NCI-H226 (cell line): Measurements from ENCODE around the gene RBPJL.

Source experiments
- DNase-seq: peaks from one replicate; pipeline ENCODE4 v3.0.0-alpha.2; 2015

RBPJL gene

GRCh38 chr20:45294003-45294368, 12.7 kb upstream of the RBPJL start:
- DNase-seq, result no peak

- no peak for DNase-seq
Observed at GRCh38 chr20:45294659-45295058, 12.0 kb upstream of the RBPJL start.

GRCh38 chr20:45297786-45298497, 8.7 kb upstream of the RBPJL start:
- no peak for DNase-seq

- DNase-seq, result no peak
Observed at GRCh38 chr20:45299786-45300185, 6.9 kb upstream of the RBPJL start.

GRCh38 chr20:45300961-45301360, 5.7 kb upstream of the RBPJL start:
- peak; percentile 30 for DNase-seq

GRCh38 chr20:45301824-45302271, 4.8 kb upstream of the RBPJL start:
- peak; percentile 32 for DNase-seq

- no peak for DNase-seq
Observed at GRCh38 chr20:45303586-45304463, 2.8 kb upstream of the RBPJL start.

GRCh38 chr20:45304464-45304999, 2.1 kb upstream of the RBPJL start:
- no peak for DNase-seq

GRCh38 chr20:45305262-45305661, 1.4 kb upstream of the RBPJL start:
- no peak for DNase-seq

GRCh38 chr20:45307076-45307640, 518 bp downstream of the RBPJL start:
- DNase-seq, result no peak

- no peak for DNase-seq
Observed at GRCh38 chr20:45308117-45308778, 1.6 kb downstream of the RBPJL start, which contains the start of gene MATN4. Gene MATN4 (minus strand): TSS chr20:45308299. CDS start chr20:45305582, 2,717 bp downstream.

- DNase-seq, result no peak
Observed at GRCh38 chr20:45309075-45309474, 2.4 kb downstream of the RBPJL start.

GRCh38 chr20:45311589-45312211, 5.1 kb downstream of the RBPJL start:
- DNase-seq, result peak; percentile 22

- no peak for DNase-seq
Observed at GRCh38 chr20:45312241-45312640, 5.6 kb downstream of the RBPJL start.

GRCh38 chr20:45313065-45313695, 6.5 kb downstream of the RBPJL start:
- DNase-seq, result no peak

GRCh38 chr20:45313943-45314342, 7.3 kb downstream of the RBPJL start:
- DNase-seq, result no peak

- no peak for DNase-seq
Observed at GRCh38 chr20:45315672-45316071, 9.0 kb downstream of the RBPJL start.

GRCh38 chr20:45316150-45317080, 9.8 kb downstream of the RBPJL start:
- DNase-seq, result no peak

- no peak for DNase-seq
Observed at GRCh38 chr20:45317826-45318225, 11.2 kb downstream of the RBPJL start.

- DNase-seq, result no peak
Observed at GRCh38 chr20:45318386-45318939, 11.8 kb downstream of the RBPJL start.
